ENCODE data around the gene TBC1D3D.
"Not testable (repeated sequence)": the region's sequence is repeated elsewhere in the genome, so short reads cannot be mapped to it uniquely, and the experiment has no call there.

Gene TBC1D3D

GRCh38 chr17:38003676-38004075 is at the start of gene TBC1D3D:
Gene TBC1D3D, plus strand, starts transcription at chr17:38003976. Its CDS starts 1,585 bp downstream, at chr17:38005561.
- not testable (repeated sequence) for H3K4me3 ChIP-seq (ENCODE audit: low read depth, low read length); H3K27me3 ChIP-seq (ENCODE audit: control insufficient read depth, insufficient read depth, low read length); H3K36me3 ChIP-seq (ENCODE audit: control insufficient read depth, insufficient read depth, low read length); H3K4me1 ChIP-seq (ENCODE audit: control insufficient read depth, insufficient read depth, low read length); H3K9me3 ChIP-seq (ENCODE audit: control insufficient read depth, insufficient read depth, low read length); H3K9ac ChIP-seq (ENCODE audit: low read depth, low read length)

GRCh38 chr17:37988960-37989359 is 14.8 kb upstream of the TBC1D3D start, which contains the start of gene TBC1D3L:
Gene TBC1D3L, minus strand, starts transcription at chr17:37989060. Its CDS starts 1,540 bp downstream, at chr17:37987520.
- not testable (repeated sequence) for H3K27me3 ChIP-seq (ENCODE audit: control insufficient read depth, insufficient read depth, low read length); H3K4me1 ChIP-seq (ENCODE audit: control insufficient read depth, insufficient read depth, low read length); H3K9ac ChIP-seq (ENCODE audit: low read depth, low read length); H3K4me3 ChIP-seq (ENCODE audit: low read depth, low read length); H3K36me3 ChIP-seq (ENCODE audit: control insufficient read depth, insufficient read depth, low read length); H3K9me3 ChIP-seq (ENCODE audit: control insufficient read depth, insufficient read depth, low read length)

Data from iPS-15b (cell line).